Prostate gland (tissue), 2 donors: Measurements from ENCODE around the gene ATP6V1E1.

Experiments used
- POLR2AphosphoS5 ChIP-seq: sonication (generic); formaldehyde crosslinking; IDR thresholded peaks from one replicate; pipeline ENCODE4 v1.6.1; 2017; ENCODE audit warnings: antibody characterized with exemption
- TF ChIP-seq, protein P1 (sequence below), 4 experiments: fragments of 200-600 bp in 2 of 4; fragments of 450-650 bp in 2 of 4; sonication (generic) in 2 of 4; IDR thresholded peaks; 1 replicate in 3 of 4; 2 replicates in 1 of 4; pipeline ENCODE4 v1.5.1; 2016 to 2019; ENCODE audit warnings: antibody characterized with exemption in 4 of 4, mild to moderate bottlenecking in 2 of 4, moderate library complexity in 2 of 4

DNA sequence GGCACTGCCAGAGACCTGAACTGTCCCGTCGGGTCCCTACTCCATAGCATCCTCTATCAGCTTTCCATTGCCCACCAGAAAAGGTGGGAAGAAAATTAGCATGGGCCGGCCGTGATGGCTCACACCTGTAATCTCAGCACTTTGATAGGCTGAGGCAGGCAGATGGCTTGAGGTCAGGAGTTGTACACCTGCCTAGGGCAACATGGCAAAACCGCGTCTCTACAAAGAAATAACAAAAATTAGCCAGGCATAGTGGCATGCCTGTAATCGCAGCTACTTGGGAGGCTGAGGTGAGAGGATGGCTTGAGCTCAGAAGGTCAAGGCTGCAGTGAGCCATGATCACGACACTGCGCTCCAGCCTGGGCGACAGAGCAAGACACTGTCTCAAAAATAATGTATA lies 61.8 kb downstream of the ATP6V1E1 start:
- TF ChIP-seq POLR2AphosphoS5 = no peak
- TF ChIP-seq, protein P1, sequence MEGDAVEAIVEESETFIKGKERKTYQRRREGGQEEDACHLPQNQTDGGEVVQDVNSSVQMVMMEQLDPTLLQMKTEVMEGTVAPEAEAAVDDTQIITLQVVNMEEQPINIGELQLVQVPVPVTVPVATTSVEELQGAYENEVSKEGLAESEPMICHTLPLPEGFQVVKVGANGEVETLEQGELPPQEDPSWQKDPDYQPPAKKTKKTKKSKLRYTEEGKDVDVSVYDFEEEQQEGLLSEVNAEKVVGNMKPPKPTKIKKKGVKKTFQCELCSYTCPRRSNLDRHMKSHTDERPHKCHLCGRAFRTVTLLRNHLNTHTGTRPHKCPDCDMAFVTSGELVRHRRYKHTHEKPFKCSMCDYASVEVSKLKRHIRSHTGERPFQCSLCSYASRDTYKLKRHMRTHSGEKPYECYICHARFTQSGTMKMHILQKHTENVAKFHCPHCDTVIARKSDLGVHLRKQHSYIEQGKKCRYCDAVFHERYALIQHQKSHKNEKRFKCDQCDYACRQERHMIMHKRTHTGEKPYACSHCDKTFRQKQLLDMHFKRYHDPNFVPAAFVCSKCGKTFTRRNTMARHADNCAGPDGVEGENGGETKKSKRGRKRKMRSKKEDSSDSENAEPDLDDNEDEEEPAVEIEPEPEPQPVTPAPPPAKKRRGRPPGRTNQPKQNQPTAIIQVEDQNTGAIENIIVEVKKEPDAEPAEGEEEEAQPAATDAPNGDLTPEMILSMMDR (IDR thresholded peaks at IDR 0.05) = no peak
